Glutamatergic neuron (in vitro differentiated cells): ENCODE measurements around the gene SYT3. TPM values are rescaled to one million over a fixed set of nuclear protein-coding genes. Genes with fewer than 3 reads are reported as not detected.
"Not testable (repeated sequence)": the region's sequence is repeated elsewhere in the genome, so short reads cannot be mapped to it uniquely, and the experiment has no call there.

Experiments
- DNase-seq: peaks from one replicate; pipeline ENCODE4 v3.0.0; 2022
- H3K27ac Mint-ChIP-seq: one replicate; pipeline ENCODE4 v1.8.0; 2020; ENCODE audit warnings: mild to moderate bottlenecking, mixed read lengths, inconsistent platforms; ENCODE audit not compliant: unreplicated experiment
- H3K27me3 Mint-ChIP-seq: one replicate; pipeline ENCODE4 v1.8.0; 2020; ENCODE audit warnings: mild to moderate bottlenecking, moderate library complexity, mixed read lengths, inconsistent platforms; ENCODE audit not compliant: unreplicated experiment
- H3K36me3 Mint-ChIP-seq: one replicate; pipeline ENCODE4 v1.8.0; 2020; ENCODE audit warnings: mild to moderate bottlenecking, mixed read lengths, inconsistent platforms; ENCODE audit not compliant: unreplicated experiment
- H3K4me1 Mint-ChIP-seq: one replicate; pipeline ENCODE4 v1.8.0; 2020; ENCODE audit warnings: mild to moderate bottlenecking, low read depth, mixed read lengths, inconsistent platforms; ENCODE audit not compliant: unreplicated experiment
- H3K4me3 Mint-ChIP-seq: one replicate; pipeline ENCODE4 v1.8.0; 2020; ENCODE audit warnings: mild to moderate bottlenecking, mixed read lengths, inconsistent platforms; ENCODE audit not compliant: unreplicated experiment
- H3K9me3 Mint-ChIP-seq: one replicate; pipeline ENCODE4 v1.8.0; 2020; ENCODE audit warnings: mild to moderate bottlenecking, moderate library complexity, mixed read lengths, inconsistent platforms; ENCODE audit not compliant: unreplicated experiment
- CTCF ChIP-seq: fragments of 200-600 bp; sonication (generic); IDR thresholded peaks from one replicate; pipeline ENCODE4 v1.5.0; 2021; ENCODE audit not compliant: partially characterized antibody, unreplicated experiment
- total RNA-seq: library from RNA; stranded (reverse); fragmentation: NEBNext Ultra II Directional; extraction: Animal tissue kit (Norgen Biotek cat#: 25700); gene quantifications from one replicate; pipeline ENCODE4 v1.2.1, GENCODE V29; 2021; ENCODE audit not compliant: unreplicated experiment

Gene SYT3
- total RNA-seq, 1 donor from 2014 or later, result 15.6 TPM

GRCh38 chr19:50626795-50627194 is 12.9 kb downstream of the SYT3 start:
- no peak for DNase-seq
- no peak for TF ChIP-seq CTCF
- Mint-ChIP-seq H3K9me3 (peaks cover 7% of the 10 kb centered on the region), H3K36me3 (no peaks in the 10 kb centered on the region), H3K4me3 (no peak overlapping the region), H3K27me3 (peaks cover 8% of the 10 kb centered on the region), H3K4me1 (no peaks in the 10 kb centered on the region), H3K27ac (no peak overlapping the region)

GRCh38 chr19:50626011-50626410 is 13.7 kb downstream of the SYT3 start:
- Mint-ChIP-seq H3K27me3 (peaks cover 8% of the 10 kb centered on the region), H3K9me3 (peaks cover 7% of the 10 kb centered on the region), H3K4me3 (no peak overlapping the region), H3K27ac (no peak overlapping the region), H3K4me1 (no peaks in the 10 kb centered on the region), H3K36me3 (no peaks in the 10 kb centered on the region)
- no peak for TF ChIP-seq CTCF
- DNase-seq, result no peak

GRCh38 chr19:50624949-50625600 is 14.6 kb downstream of the SYT3 start:
- TF ChIP-seq CTCF, result no peak
- DNase-seq, result no peak
- H3K4me1 Mint-ChIP-seq, result no peaks in the 10 kb centered on the region
- H3K9me3 Mint-ChIP-seq, result peaks cover 3% of the 10 kb centered on the region
- no peak overlapping the region for H3K4me3 Mint-ChIP-seq
- no peak overlapping the region for H3K27ac Mint-ChIP-seq
- H3K36me3 Mint-ChIP-seq, result no peaks in the 10 kb centered on the region
- H3K27me3 Mint-ChIP-seq, result peaks cover 6% of the 10 kb centered on the region

GRCh38 chr19:50620394-50620906 is 19.2 kb downstream of the SYT3 start:
- not testable (repeated sequence) for H3K36me3 Mint-ChIP-seq, DNase-seq, H3K9me3 Mint-ChIP-seq, H3K4me1 Mint-ChIP-seq, H3K4me3 Mint-ChIP-seq, H3K27ac Mint-ChIP-seq, H3K27me3 Mint-ChIP-seq

- not testable (repeated sequence) for H3K4me3 Mint-ChIP-seq, H3K9me3 Mint-ChIP-seq, DNase-seq, H3K4me1 Mint-ChIP-seq, H3K27ac Mint-ChIP-seq, H3K36me3 Mint-ChIP-seq, H3K27me3 Mint-ChIP-seq
Measured at GRCh38 chr19:50619184-50619583, 20.5 kb downstream of the SYT3 start.

GRCh38 chr19:50618379-50618778 is 21.3 kb downstream of the SYT3 start:
- H3K27me3 Mint-ChIP-seq, H3K4me1 Mint-ChIP-seq, H3K9me3 Mint-ChIP-seq, H3K36me3 Mint-ChIP-seq, H3K4me3 Mint-ChIP-seq, H3K27ac Mint-ChIP-seq, DNase-seq: not testable (repeated sequence)

GRCh38 chr19:50612504-50613404 is 26.9 kb downstream of the SYT3 start:
- H3K36me3 Mint-ChIP-seq, H3K4me1 Mint-ChIP-seq, H3K9me3 Mint-ChIP-seq, DNase-seq, H3K4me3 Mint-ChIP-seq, H3K27ac Mint-ChIP-seq, H3K27me3 Mint-ChIP-seq: not testable (repeated sequence)
